ENCODE measurements around the gene PEBP1. TPM values are rescaled to one million over a fixed set of nuclear protein-coding genes. Genes with fewer than 3 reads are reported as not detected.

Gene PEBP1
- total and polyA plus RNA-seq, 9 donors: 265 to 446 (median 340) TPM

DNA sequence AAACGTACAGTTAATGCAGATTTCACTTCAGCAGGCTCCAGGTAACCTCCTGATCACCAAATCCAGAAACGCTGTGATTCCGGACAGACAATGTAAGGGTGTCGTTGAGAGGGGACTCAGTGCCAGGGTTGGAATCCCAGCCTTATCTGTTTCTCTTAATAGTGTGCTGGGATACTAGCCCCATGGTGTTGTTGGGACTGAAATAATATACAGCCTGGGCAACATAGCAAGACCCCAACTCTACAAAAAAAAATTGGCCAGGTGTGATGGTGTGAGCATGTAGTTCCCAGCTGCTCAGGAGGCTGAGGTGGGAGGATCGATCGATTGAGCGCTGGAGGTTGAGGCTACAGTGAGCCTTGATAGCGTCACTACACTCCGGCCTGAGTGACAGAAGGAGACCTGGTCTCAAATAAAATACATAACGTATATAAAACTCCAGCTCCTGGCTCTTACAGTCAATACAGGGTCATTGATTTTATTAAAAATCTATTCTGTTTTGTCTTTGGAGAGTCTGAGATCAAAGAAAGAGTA is 1.3 kb downstream of the PEBP1 start:
- peak overlapping the region; percentile 78 for H3K4me3 ChIP-seq
- no peaks in the 10 kb centered on the region for H3K9me3 ChIP-seq
- no peaks in the 10 kb centered on the region for H3K27me3 ChIP-seq
- DNase-seq: no peak
- TF ChIP-seq EP300 (IDR thresholded peaks at IDR 0.05) (no peak), CTCF (IDR thresholded peaks at IDR 0.05) (no peak), POLR2A (IDR thresholded peaks at IDR 0.05) (no peak)
- no peaks in the 10 kb centered on the region for H3K36me3 ChIP-seq
- H3K27ac ChIP-seq: peak overlapping the region; percentile 83 to 92
- H3K4me1 ChIP-seq (ENCODE audit: insufficient read depth): peaks cover 12% of the 10 kb centered on the region
- 57 to 66% (median 60%) methylated on average over 10 of the region's 10 CpGs for WGBS, 3 donors
- intact Hi-C loops (cut with DNase I): loop anchor here in 1 of 4 donors (10.0 kb wide), 1 partner anchor 72 kb away; the partner anchor contains the start of gene WSB2

DNA sequence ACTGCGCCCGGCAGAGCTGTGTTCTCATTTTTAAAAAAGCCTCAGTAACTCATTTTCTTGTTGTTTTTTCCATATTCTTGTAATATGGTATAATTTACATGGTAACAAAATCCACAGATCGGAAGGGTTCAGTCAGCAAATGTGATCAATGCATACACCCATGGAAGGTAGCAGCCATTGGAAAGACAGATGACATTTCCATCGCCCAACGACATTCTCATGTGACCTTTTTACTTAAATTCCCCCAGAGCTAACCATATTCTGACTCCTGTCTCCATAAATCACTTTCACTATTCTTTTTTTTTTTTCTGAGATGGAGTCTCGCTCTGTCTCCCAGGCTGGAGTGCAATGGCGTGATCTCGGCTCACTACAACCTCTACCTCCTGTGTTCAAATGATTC is 4.9 kb downstream of the PEBP1 start:
- no peak for DNase-seq
- intact Hi-C loops (cut with DNase I): no loop called here
- Histone ChIP-seq H3K4me3 (no peak overlapping the region), H3K4me1 (ENCODE audit: insufficient read depth) (peaks cover 5% of the 10 kb centered on the region), H3K27me3 (no peaks in the 10 kb centered on the region), H3K36me3 (no peaks in the 10 kb centered on the region), H3K27ac (no peak overlapping the region), H3K9me3 (no peaks in the 10 kb centered on the region)
- WGBS, 3 donors: 96 to 98% (median 97%) methylated on average over 8 of the region's 8 CpGs
- TF ChIP-seq CTCF (IDR thresholded peaks at IDR 0.05): no peak
- TF ChIP-seq POLR2A (IDR thresholded peaks at IDR 0.05): no peak
- TF ChIP-seq EP300 (IDR thresholded peaks at IDR 0.05): no peak

DNA sequence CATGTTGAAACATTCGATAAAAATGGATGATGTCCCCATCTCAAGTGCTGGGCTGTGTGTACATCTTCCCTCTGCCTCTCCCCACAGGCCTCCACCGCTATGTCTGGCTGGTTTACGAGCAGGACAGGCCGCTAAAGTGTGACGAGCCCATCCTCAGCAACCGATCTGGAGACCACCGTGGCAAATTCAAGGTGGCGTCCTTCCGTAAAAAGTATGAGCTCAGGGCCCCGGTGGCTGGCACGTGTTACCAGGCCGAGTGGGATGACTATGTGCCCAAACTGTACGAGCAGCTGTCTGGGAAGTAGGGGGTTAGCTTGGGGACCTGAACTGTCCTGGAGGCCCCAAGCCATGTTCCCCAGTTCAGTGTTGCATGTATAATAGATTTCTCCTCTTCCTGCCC is 8.6 kb downstream of the PEBP1 start:
- no peak for DNase-seq
- H3K27ac ChIP-seq: no peak overlapping the region
- H3K4me1 ChIP-seq (ENCODE audit: insufficient read depth): no peaks in the 10 kb centered on the region
- H3K9me3 ChIP-seq: no peaks in the 10 kb centered on the region
- intact Hi-C loops (cut with DNase I): no loop called here
- no peaks in the 10 kb centered on the region for H3K36me3 ChIP-seq
- TF ChIP-seq CTCF (IDR thresholded peaks at IDR 0.05): no peak
- TF ChIP-seq POLR2A (IDR thresholded peaks at IDR 0.05): no peak
- H3K27me3 ChIP-seq: no peaks in the 10 kb centered on the region
- WGBS, 3 donors: 89 to 93% (median 92%) methylated on average over 13 of the region's 13 CpGs
- no peak overlapping the region for H3K4me3 ChIP-seq

- H3K4me3 ChIP-seq: no peak overlapping the region
- H3K36me3 ChIP-seq: no peaks in the 10 kb centered on the region
- H3K27ac ChIP-seq: no peak overlapping the region
These were observed 9.3 kb downstream of the PEBP1 start for GRCh38 chr12:118145113-118145797.

More at GRCh38 chr12:118145113-118145797, 9.3 kb downstream of the PEBP1 start:
- H3K27me3 ChIP-seq: no peaks in the 10 kb centered on the region
- H3K4me1 ChIP-seq (ENCODE audit: insufficient read depth): no peaks in the 10 kb centered on the region
- 84 to 88% (median 85%) methylated on average over 7 of the region's 7 CpGs for WGBS, 3 donors
- no peak for TF ChIP-seq CTCF (IDR thresholded peaks at IDR 0.05)
- TF ChIP-seq POLR2A (IDR thresholded peaks at IDR 0.05): no peak
- TF ChIP-seq EP300 (IDR thresholded peaks at IDR 0.05): no peak
- intact Hi-C loops (cut with DNase I): no loop called here
- DNase-seq: no peak
- no peaks in the 10 kb centered on the region for H3K9me3 ChIP-seq
